ENCODE results near the gene CEP85. TPM values are rescaled to one million over a fixed set of nuclear protein-coding genes. Genes with fewer than 3 reads are reported as not detected.

Gene CEP85
- total and polyA plus RNA-seq, 2 of the 13 experiments (the other 11 are each of a cell fraction or from before 2014, with no cell fraction given) = 16.1 to 26.7 TPM

DNA sequence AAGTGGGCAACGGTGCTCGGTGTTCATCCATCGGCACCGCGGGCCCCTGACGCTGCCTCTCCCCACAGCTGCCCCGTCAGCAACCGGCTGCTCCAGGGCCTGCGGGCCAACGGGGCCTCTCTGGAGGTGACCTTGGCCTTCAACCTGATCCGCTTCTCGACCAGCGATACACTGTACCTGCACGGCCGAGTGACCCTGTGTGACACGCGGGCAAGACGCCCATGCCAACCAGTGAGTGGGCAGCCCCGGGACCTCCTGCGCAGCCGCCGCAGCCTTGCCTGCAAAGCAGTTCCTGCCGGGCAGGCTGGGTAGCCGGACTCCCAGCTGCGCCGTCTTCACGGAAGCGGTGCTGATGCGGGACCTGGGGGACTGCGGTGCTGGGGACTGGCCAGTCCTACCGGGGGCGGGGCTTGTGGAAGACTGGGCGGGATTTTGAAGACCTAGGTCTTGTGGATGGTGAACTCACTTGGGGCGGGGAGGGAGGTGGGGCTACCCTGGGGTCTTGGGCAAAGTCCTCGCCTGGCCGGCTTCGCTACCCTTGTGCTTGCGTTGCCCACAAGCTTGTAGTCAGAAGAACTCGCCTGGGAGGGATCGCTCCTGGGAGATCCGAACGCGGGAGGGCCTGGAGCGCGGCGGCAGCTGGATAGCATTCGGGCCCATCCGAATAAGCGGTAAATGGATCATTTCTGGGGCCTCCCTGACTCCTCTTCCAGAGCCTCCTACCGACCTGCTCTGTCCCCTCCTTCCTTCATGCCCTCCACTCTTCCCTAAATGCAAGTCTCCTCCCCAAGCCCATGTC is 8.8 kb upstream of the CEP85 start (continued):
- TF ChIP-seq, protein P1, sequence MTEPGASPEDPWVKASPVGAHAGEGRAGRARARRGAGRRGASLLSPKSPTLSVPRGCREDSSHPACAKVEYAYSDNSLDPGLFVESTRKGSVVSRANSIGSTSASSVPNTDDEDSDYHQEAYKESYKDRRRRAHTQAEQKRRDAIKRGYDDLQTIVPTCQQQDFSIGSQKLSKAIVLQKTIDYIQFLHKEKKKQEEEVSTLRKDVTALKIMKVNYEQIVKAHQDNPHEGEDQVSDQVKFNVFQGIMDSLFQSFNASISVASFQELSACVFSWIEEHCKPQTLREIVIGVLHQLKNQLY (CRISPR knock-in tag; IDR thresholded peaks at IDR 0.05) = no peak
- TF ChIP-seq, protein P2, sequence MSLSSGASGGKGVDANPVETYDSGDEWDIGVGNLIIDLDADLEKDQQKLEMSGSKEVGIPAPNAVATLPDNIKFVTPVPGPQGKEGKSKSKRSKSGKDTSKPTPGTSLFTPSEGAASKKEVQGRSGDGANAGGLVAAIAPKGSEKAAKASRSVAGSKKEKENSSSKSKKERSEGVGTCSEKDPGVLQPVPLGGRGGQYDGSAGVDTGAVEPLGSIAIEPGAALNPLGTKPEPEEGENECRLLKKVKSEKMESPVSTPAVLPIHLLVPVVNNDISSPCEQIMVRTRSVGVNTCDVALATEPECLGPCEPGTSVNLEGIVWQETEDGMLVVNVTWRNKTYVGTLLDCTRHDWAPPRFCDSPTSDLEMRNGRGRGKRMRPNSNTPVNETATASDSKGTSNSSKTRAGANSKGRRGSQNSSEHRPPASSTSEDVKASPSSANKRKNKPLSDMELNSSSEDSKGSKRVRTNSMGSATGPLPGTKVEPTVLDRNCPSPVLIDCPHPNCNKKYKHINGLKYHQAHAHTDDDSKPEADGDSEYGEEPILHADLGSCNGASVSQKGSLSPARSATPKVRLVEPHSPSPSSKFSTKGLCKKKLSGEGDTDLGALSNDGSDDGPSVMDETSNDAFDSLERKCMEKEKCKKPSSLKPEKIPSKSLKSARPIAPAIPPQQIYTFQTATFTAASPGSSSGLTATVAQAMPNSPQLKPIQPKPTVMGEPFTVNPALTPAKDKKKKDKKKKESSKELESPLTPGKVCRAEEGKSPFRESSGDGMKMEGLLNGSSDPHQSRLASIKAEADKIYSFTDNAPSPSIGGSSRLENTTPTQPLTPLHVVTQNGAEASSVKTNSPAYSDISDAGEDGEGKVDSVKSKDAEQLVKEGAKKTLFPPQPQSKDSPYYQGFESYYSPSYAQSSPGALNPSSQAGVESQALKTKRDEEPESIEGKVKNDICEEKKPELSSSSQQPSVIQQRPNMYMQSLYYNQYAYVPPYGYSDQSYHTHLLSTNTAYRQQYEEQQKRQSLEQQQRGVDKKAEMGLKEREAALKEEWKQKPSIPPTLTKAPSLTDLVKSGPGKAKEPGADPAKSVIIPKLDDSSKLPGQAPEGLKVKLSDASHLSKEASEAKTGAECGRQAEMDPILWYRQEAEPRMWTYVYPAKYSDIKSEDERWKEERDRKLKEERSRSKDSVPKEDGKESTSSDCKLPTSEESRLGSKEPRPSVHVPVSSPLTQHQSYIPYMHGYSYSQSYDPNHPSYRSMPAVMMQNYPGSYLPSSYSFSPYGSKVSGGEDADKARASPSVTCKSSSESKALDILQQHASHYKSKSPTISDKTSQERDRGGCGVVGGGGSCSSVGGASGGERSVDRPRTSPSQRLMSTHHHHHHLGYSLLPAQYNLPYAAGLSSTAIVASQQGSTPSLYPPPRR (CRISPR knock-in tag; IDR thresholded peaks at IDR 0.05; ENCODE audit: borderline replicate concordance) = no peak; the same call in 1 of the 2 replicates
- TF ChIP-seq HDAC1 (CRISPR knock-in tag; IDR thresholded peaks at IDR 0.05) (peak; percentile 54; the same call in 1 of the 2 replicates), RBFOX2 (IDR thresholded peaks at IDR 0.05; ENCODE audit: low read depth, low read length) (peak; percentile 84), HNF4G (IDR thresholded peaks at IDR 0.05; ENCODE audit: borderline replicate concordance, low read depth, low read length) (peak; percentile 54), HNF4G (CRISPR knock-in tag; IDR thresholded peaks at IDR 0.05; ENCODE audit: borderline replicate concordance, low read depth) (peak; percentile 84), MYC (CRISPR knock-in tag; IDR thresholded peaks at IDR 0.05; ENCODE audit: borderline replicate concordance) (0 out of 2 replicates have a peak, but pooled peaks have one; percentile 55), MIER3 (CRISPR knock-in tag; IDR thresholded peaks at IDR 0.05; ENCODE audit: borderline replicate concordance) (peak; percentile 56; the same call in 1 of the 2 replicates), ZNF614 (CRISPR knock-in tag; IDR thresholded peaks at IDR 0.05; ENCODE audit: borderline replicate concordance) (peak; percentile 24; the same call in 1 of the 2 replicates), NR2F6 (IDR thresholded peaks at IDR 0.05) (peak; percentile 82), NR2F6 (CRISPR knock-in tag; IDR thresholded peaks at IDR 0.05) (peak; percentile 95)
- TF ChIP-seq, protein P3, sequence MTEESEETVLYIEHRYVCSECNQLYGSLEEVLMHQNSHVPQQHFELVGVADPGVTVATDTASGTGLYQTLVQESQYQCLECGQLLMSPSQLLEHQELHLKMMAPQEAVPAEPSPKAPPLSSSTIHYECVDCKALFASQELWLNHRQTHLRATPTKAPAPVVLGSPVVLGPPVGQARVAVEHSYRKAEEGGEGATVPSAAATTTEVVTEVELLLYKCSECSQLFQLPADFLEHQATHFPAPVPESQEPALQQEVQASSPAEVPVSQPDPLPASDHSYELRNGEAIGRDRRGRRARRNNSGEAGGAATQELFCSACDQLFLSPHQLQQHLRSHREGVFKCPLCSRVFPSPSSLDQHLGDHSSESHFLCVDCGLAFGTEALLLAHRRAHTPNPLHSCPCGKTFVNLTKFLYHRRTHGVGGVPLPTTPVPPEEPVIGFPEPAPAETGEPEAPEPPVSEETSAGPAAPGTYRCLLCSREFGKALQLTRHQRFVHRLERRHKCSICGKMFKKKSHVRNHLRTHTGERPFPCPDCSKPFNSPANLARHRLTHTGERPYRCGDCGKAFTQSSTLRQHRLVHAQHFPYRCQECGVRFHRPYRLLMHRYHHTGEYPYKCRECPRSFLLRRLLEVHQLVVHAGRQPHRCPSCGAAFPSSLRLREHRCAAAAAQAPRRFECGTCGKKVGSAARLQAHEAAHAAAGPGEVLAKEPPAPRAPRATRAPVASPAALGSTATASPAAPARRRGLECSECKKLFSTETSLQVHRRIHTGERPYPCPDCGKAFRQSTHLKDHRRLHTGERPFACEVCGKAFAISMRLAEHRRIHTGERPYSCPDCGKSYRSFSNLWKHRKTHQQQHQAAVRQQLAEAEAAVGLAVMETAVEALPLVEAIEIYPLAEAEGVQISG (CRISPR knock-in tag; IDR thresholded peaks at IDR 0.05) = peak; percentile 64
- TF ChIP-seq, protein P4, sequence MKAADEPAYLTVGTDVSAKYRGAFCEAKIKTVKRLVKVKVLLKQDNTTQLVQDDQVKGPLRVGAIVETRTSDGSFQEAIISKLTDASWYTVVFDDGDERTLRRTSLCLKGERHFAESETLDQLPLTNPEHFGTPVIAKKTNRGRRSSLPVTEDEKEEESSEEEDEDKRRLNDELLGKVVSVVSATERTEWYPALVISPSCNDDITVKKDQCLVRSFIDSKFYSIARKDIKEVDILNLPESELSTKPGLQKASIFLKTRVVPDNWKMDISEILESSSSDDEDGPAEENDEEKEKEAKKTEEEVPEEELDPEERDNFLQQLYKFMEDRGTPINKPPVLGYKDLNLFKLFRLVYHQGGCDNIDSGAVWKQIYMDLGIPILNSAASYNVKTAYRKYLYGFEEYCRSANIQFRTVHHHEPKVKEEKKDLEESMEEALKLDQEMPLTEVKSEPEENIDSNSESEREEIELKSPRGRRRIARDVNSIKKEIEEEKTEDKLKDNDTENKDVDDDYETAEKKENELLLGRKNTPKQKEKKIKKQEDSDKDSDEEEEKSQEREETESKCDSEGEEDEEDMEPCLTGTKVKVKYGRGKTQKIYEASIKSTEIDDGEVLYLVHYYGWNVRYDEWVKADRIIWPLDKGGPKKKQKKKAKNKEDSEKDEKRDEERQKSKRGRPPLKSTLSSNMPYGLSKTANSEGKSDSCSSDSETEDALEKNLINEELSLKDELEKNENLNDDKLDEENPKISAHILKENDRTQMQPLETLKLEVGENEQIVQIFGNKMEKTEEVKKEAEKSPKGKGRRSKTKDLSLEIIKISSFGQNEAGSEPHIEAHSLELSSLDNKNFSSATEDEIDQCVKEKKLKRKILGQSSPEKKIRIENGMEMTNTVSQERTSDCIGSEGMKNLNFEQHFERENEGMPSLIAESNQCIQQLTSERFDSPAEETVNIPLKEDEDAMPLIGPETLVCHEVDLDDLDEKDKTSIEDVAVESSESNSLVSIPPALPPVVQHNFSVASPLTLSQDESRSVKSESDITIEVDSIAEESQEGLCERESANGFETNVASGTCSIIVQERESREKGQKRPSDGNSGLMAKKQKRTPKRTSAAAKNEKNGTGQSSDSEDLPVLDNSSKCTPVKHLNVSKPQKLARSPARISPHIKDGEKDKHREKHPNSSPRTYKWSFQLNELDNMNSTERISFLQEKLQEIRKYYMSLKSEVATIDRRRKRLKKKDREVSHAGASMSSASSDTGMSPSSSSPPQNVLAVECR (CRISPR knock-in tag; IDR thresholded peaks at IDR 0.05; ENCODE audit: borderline replicate concordance) = peak; percentile 64; the same call in 1 of the 2 replicates

All from HepG2 (cell line).